Stimulated activated CD4-positive, alpha-beta T cell treated with anti-CD3 and anti-CD28 coated beads, Interleukin-4, amount 100 ng/mL, for 4 hours (primary cell): ENCODE data around the gene CARNS1.
A peak's percentile ranks its signal among the peaks of the same experiment; 100 is the strongest.

Source experiments
- DNase-seq, 2 experiments: peaks; one replicate each; pipeline ENCODE4 v3.0.0-alpha.2; 2020

Gene CARNS1, protein sequence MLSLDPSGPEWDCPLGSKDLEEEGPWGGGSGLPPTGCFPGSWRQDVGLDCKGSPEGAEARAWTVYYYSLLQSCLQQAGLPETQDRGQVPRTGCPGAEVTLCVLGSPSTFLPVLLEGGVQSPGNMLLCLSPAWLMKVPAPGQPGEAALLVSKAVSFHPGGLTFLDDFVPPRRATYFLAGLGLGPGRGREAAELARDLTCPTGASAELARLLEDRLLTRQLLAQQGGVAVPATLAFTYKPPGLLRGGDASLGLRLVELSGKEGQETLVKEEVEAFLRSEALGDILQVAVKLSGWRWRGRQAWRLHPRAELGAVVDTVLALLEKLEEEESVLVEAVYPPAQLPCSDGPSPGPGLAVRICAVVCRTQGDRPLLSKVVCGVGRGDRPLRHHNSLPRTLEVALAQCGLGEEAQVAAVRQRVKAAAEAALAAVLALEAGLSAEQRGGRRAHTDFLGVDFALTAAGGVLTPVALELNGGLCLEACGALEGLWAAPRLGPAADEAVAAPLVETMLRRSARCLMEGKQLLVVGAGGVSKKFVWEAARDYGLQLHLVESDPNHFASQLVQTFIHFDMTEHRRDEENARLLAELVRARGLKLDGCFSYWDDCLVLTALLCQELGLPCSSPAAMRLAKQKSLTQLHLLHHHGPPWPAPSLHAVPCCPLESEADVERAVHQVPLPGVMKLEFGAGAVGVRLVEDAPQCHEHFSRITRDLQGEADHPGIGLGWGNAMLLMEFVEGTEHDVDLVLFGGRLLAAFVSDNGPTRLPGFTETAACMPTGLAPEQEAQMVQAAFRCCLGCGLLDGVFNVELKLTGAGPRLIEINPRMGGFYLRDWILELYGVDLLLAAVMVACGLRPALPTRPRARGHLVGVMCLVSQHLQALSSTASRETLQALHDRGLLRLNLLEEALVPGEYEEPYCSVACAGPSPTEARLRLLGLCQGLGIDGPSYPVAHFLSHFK

DNA sequence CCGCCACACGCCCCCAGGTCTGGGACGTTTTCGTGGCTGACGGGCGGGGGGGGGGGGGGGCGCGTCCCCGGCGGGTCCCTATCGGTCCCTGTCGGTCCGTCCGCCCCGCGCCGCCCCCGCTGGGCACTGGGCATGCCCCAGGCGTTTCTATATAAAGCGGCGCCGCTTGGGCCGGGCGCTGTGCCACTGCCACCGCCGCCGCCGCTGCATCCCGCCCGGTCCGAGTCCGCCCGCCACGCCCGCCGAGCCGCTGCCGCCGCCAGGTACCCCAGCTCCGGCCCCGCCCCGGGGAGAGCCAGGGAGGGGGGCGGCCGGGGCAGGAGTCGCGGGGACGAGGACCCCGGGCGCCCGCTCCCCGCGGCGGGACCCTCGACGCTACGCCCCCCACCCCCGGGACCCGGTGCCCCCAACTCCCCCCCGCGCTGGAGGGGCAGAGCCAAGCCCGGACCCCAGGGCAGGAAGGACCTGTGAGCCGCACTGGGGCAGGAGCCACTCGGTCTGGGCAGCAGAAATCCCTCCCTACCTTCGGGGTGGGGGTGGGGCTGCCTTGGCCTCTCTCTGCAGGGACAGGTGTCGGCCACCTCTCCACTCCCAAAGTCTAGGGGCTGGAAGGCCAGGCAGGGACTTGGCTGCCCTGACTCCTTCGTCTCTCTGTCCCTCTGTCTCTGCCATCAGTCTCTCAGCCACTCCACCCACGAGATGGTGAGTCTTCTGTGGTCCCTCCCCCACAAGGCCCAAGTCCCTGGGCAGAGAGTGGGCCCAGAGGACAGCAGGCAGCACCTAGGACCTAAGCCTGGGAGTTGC is at the start of gene CARNS1:
TSS of gene CARNS1 (plus strand) at position 178 of the 804 bp plus-strand sequence. CDS start at position 700, 522 bp downstream.
- DNase-seq, result no peak

DNA sequence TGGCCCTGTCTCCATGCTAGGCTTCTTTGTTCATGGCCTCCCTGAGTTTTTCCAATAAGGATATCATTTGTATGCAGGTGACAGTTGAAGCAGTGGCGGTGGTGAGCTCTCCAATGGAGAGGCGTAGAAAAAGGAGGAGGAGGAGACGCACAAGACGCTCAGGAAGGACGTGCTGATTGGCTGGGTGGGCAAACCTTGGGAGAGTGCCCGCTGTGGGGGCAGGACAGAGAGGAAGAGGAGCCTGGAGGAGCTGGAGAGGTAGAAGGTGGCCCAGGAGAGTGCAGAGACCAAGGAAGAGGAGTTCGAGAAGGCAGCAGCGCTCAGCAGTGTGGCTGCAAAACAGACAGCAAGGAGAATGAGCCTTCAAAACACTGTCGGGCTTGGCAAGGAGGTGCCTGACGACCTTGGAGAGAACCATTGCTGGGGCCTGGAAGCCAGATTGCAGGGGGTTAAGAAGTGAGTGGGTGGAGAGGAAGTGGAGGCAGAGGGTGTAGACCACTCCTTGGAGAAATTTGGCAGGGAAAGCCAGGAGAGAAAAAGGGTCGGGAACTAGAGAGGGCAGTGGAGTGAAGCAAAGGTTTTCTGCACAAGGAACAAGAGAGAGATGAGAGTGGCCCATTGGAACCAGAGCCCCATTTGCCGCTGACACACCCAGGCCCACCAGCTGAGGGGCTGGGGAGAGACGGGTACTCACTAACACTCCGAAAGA is 49.6 kb upstream of the CARNS1 start:
- DNase-seq, result no peak

- DNase-seq, result no peak
Observed at GRCh38 chr11:67366546-67366945, 48.9 kb upstream of the CARNS1 start.

- no peak for DNase-seq
Observed at GRCh38 chr11:67366961-67367760, 48.3 kb upstream of the CARNS1 start.

GRCh38 chr11:67367761-67368227 is 47.7 kb upstream of the CARNS1 start:
- no peak for DNase-seq

DNA sequence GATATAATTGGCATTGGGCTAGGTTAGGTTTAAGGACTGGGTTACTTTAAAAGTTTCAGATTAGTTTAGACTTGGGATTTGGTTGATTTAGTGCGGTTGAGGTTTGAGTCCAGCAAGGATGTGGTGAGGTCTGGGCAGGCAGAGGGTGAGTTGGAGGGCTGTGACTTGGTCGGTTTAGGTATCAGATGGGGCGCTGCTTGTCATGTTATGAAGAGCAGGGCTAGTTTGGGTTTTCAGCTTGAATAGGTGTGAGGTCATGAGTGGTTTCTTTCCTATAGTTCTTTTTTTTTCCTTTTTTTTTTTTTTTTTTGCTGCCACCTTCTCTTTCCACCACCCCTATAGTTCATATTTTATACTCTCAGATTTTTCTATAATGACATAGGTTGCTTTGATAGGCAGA is 46.9 kb upstream of the CARNS1 start:
- no peak for DNase-seq

DNA sequence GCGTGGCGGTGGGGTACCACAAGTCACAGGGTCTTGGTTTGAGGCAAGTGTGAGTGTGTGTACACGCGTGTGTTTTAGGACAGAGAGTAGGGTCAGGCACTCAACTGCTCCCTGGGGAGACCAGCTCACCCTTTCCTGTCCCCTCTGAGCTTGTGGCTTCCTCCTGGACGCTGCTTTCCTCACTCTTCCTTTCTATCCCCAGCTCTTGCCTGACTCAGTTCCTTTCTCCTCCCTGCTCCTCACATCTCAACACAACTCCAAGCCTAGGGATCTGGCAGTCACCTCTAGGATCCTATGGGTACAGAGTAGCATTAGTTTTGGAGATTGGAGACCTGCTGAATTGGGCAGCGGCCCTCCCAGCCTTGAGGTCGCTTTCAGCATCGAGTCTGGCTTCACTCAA is 46.2 kb upstream of the CARNS1 start:
- no peak for DNase-seq

- no peak for DNase-seq
Observed at GRCh38 chr11:67369801-67370284, 45.6 kb upstream of the CARNS1 start.

DNA sequence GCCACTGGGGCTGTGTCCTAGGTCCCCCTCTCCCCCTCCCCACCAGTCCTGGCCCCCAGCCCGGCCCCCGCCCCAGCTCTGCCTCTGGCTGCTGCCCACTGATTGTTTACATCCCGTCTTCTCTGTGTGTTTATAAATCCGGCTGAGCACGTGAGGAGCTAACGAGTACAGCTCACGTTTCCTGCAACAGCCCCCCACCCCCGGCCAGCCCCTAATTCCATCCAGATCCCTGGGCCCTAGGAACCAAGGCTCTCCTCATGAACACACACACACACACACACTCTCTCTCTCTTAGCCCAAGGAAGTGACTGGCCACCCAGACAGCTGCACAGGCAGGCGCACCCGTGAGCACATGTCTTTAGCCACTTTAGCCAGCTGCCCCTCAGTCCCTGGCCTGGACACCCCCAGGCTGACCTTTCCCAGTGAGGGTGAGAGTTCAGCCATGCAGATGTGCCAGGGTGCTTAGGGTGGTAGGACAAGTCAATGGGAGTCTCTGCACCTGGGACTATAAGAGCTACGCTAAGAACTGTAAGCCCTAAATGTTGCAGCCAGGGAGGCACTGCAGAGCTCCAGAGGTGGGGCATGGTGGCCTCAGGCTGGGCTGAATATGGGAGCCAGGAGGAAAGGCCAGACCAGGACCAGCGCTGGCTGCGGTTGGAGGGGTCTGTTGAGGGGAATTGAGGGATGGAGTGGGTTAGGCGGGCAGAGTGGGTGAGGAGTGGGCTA is 45.0 kb upstream of the CARNS1 start:
- DNase-seq, result no peak

DNA sequence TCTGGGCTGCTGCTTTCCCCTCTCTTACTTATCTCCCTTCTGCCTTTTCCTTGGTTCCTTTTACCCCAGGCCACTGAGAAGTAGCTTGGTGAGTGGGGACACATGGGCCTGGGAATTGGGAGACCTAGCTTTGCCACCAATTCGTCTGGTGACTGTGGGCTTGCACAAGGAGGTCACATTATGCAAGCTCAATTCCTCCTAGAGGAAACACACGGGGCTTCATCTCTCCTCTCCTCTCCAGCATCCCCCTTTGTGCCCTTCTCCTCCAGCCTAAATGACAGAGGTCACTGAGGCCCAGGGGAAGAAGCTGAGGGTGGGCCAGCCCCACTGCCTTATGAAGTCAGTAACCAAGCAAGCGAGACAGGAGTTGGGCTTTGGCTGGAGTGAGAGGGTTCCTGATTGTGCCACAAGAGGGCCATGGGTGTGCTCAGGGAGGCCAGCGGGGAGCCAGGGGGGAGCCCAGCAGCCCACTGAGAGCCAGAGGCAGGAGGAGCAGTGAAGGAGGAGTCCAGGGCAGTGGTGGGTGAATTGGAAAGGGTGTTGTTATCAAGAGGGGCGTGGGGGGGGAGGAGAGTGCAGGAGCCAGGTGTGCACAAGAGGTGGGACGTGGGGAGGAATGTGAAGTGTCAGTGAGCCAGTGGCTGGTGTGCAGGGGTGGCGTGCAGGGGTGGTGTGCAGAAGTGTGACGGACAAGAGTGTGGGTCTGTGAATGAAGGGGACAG is 44.1 kb upstream of the CARNS1 start:
- no peak for DNase-seq

- DNase-seq, result no peak
Observed at GRCh38 chr11:67371911-67372320, 43.6 kb upstream of the CARNS1 start.

DNA sequence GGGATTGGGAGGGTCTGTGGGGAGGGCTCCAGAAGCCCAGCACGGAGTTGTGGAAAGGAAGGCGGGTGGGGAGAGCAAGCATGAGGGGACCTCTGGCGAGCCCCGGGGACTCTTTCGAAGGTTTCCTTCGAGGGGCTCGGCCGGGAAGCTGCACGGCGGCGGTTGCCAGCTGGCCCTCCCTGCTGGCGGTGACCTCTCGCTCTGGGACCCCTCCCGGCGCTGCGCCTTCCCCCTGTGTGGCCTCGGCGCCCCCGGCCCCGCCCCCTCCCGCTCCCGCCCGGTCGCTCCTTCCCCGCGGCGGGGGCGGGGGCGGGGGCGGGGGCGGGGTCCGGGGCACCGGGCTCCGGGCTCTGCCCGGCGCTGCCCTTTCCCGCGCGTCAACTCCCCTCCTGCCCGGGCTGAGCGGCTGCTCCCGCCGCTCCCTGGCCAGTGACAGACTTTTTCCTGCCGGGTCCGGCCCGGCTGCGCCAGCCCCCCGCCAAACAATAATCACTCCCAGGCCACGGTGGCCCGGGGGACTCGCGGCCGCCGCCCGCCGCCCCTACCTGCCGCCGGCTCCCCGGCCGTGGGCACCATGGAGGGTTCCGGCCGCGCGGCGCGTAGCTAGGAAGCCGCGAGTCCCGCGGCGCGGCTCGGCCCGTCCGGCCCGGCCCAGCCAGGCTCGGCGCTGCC is 43.0 kb upstream of the CARNS1 start:
- no peak for DNase-seq

GRCh38 chr11:67372993-67373647 is 42.4 kb upstream of the CARNS1 start, which contains the start of gene CLCF1:
Gene CLCF1 (minus strand): TSS chr11:67373598. CDS start chr11:67373539, 59 bp downstream.
- no peak for DNase-seq

DNA sequence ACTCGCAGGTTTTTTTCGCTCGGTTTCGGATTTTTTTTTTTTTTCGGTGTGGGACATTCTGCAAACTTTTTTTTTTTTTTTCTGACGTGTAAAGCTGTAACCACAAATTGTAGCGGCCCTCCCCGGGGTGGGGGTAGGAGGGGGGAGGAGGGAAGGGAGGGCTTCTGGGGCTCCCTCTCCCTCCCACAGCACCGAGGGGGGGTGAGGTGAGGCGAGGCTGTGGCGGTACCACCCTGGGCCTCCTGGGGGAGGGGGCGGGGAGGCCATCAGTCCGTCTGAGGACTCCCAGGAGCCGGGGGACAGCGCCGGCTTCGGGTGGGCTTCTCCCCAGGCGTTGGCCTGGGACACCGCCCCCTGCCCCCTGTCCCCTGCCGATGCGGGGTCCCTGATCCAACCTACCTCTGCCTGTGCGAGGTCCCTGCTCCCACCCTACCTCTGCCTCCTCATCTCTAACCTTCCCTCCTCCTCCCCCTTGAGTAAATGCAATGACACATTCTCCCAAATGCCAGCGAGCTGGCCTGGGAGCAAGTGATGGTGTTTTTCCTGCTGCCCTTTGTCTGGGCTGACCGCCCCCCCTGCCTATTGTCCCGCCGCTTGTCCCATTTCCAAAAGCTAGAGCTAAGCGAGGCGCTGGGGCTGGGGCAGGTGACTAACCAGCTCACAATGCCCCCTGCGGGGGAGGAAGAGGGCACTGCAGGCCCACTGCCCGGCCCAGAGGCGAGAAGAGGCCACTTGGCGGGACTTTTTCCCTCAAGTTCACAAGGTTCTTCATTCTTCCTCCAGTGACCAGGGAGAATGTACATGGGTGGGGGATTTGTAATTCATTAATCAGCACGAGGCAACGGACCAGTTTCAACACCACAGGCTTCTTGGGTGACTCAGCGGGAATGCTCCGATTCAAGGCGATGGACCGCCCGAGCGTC is 41.6 kb upstream of the CARNS1 start:
- DNase-seq, result peak; percentile 54 to 77

DNA sequence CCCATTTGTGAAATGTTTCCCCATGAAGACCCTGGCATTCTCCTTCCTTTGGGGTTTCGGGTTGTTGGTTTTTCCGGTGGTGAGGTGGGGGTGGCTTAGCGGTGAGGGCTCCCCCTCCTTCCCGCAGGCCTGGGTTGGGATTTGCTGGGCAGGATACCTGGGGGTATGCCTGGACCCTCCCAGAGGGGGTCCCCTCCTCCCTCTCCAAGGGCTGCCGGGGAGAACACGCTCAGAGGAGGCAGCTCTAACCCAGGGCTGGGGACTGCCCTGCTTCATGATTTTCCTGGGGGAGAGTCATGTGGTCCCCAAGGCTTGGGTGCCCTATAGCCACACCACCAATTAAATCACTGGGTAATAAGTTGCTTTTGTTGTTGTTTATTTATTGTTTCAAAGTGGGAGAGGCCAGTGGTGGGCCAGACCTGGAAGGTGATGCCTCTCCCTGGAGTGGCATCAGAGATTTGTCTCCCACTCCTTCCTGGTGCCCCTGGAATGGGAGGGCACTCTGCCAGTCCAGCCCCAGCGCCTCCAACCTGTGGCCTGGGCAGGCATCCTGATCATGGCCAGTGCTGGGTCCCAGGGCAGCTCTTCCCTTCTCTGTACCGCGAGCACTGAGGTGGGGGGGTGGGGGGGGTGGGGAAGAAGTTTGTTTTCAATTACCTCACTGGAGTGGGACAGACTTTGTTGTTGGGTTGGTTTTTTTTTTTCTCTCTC is 40.8 kb upstream of the CARNS1 start:
- no peak for DNase-seq

DNA sequence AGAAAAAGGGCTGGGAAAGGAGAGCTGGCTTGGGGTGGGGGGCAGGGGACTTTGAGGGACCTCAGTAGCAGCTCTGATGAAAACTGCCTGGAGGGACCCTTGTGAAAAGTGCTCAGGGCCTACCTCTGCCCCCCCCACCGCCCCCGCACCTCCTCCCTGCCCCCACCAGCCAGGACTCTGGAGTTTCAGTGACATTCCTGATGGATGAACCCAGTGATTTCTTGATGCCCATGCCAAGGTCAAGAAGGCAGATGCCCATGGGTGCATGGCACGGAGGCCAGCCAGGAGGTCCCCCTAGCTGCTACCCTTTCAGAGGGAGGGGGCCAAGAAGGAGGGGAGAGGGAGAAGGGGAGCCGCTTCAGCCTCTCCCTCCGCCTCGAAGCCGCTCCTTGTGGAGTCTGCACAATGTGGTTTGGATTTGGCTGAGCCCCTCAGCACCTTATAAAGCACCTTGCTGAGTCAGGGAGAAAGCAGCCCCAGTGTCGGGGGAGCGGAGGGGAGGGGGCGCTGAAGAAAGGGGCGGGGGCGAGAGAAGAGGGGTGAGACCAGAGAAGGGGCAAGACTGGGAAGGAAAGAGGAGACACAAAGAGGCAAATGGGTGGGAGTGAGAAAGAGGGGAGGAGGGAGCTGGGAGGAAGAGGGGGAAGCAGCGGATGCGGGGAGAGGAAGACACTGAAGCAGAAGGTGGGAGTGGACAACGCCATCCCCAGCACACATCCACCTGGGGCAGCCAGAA is 40.0 kb upstream of the CARNS1 start:
- DNase-seq, result no peak
